HPDE6-E6E7 (cell line): ENCODE data around the gene ATP6V0C.

Experiments used
- DNase-seq: peaks from one replicate; pipeline ENCODE4 v3.0.0; 2011; ENCODE audit warnings: missing footprints; ENCODE audit errors: extremely low spot score

The ATP6V0C gene

GRCh38 chr16:2513405-2514332 lies at the start of gene ATP6V0C:
Gene ATP6V0C (plus strand): TSS chr16:2513952. CDS start chr16:2514104, 152 bp downstream.
- peak; percentile 87 for DNase-seq

- no peak for DNase-seq
These were observed 49.4 kb upstream of the ATP6V0C start for GRCh38 chr16:2464333-2464732.

- DNase-seq = no peak
These were observed 47.9 kb upstream of the ATP6V0C start for GRCh38 chr16:2465653-2466415.

- no peak for DNase-seq
These were observed 46.9 kb upstream of the ATP6V0C start for GRCh38 chr16:2466667-2467527.

- DNase-seq = peak; percentile 77
These were observed 46.1 kb upstream of the ATP6V0C start for GRCh38 chr16:2467528-2468232.

- peak; percentile 69 for DNase-seq
These were observed 45.5 kb upstream of the ATP6V0C start for GRCh38 chr16:2468233-2468724.

- no peak for DNase-seq
These were observed 44.9 kb upstream of the ATP6V0C start for GRCh38 chr16:2468725-2469398.

GRCh38 chr16:2469399-2470233 lies 44.1 kb upstream of the ATP6V0C start:
- no peak for DNase-seq

GRCh38 chr16:2470234-2470601 lies 43.5 kb upstream of the ATP6V0C start:
- DNase-seq = no peak

GRCh38 chr16:2470603-2471015 lies 43.1 kb upstream of the ATP6V0C start:
- DNase-seq = no peak

- DNase-seq = no peak
These were observed 42.6 kb upstream of the ATP6V0C start, which contains the start of gene NTN3 for GRCh38 chr16:2471016-2471652. Gene NTN3 (plus strand): TSS chr16:2471297. CDS start chr16:2471702, 405 bp downstream.

GRCh38 chr16:2471653-2472487 lies 41.9 kb upstream of the ATP6V0C start:
- no peak for DNase-seq

GRCh38 chr16:2472488-2472864 lies 41.3 kb upstream of the ATP6V0C start:
- DNase-seq = no peak

- DNase-seq = no peak
These were observed 40.8 kb upstream of the ATP6V0C start for GRCh38 chr16:2472885-2473445.

GRCh38 chr16:2473446-2473926 lies 40.3 kb upstream of the ATP6V0C start:
- no peak for DNase-seq

GRCh38 chr16:2473999-2474876 lies 39.5 kb upstream of the ATP6V0C start:
- DNase-seq = peak; percentile 50
